Fibroblast of upper back skin (primary cell): ENCODE data around the gene SNRPA.
A peak's percentile ranks its signal among the peaks of the same experiment; 100 is the strongest.
"Not testable (repeated sequence)": the region's sequence is repeated elsewhere in the genome, so short reads cannot be mapped to it uniquely, and the experiment has no call there.

ENCODE experiments used
- DNase-seq: peaks from one replicate; pipeline ENCODE4 v3.0.0-alpha.2; 2013

SNRPA gene

GRCh38 chr19:40747536-40747935, 3.5 kb upstream of the SNRPA start:
- DNase-seq: no peak

- peak; percentile 100 for DNase-seq
These were observed 737 bp upstream of the SNRPA start, which contains the start of gene ACTMAP for GRCh38 chr19:40750058-40750873. Gene ACTMAP, minus strand, starts transcription at chr19:40750477. Its CDS starts 674 bp downstream, at chr19:40749803.

DNA sequence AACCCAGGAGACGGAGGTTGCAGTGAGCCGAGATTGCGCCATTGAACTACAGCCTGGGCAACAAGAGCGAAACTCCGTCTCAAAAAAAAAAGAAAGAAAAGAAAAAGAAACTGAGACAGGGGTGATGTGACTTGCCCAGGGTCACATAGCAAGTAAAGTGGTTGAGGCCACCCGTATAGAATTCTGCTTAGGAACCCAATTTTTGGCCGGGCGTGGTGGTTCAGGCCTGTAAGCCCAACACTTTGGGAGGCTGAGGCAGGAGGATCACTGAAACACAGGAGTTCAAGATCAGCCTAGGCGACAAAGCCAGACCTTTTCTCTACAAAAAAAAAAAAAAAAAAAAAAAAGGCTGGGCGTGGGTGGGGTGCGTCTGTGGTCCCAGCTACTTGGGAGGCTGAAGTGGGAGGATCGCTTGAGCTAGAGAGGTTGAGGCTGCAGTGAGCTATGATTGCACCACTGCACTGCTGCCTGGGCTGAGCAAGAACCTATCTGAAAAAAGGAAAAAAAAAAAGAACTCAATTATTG, 1.3 kb downstream of the SNRPA start:
- DNase-seq: no peak

DNA sequence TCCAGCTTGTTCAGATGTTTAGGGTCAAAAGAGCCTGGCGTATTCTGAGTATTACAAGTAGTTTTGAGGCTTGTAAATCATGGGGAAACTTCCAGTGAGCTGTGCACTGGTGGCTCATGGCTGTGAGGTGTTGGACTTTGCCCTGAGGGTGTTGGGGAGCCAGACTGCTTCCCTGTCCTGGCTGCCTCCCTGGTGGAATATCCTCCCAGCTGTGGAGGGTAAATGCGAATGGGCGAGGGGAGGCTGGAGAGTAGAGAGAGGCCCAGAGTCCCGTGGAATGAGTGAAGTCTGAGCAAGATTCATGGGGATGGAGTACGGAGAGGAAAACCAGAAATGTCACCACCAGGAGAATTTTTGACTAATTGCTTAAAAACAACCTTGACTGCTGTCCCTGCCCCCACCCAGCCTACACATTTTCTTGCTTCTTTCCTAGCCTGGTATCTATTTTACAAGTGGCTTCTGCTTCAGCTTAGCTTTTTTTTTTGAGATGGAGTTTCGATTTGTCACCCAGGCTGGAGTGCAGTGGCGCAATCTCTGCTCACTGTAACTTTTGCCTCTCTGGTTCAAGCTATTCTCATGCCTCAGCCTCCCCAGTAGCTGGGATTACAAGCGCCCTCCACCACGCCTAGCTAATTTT, 3.7 kb downstream of the SNRPA start:
- peak; percentile 39 for DNase-seq

- no peak for DNase-seq
These were observed 4.2 kb downstream of the SNRPA start for GRCh38 chr19:40755248-40755624.

DNA sequence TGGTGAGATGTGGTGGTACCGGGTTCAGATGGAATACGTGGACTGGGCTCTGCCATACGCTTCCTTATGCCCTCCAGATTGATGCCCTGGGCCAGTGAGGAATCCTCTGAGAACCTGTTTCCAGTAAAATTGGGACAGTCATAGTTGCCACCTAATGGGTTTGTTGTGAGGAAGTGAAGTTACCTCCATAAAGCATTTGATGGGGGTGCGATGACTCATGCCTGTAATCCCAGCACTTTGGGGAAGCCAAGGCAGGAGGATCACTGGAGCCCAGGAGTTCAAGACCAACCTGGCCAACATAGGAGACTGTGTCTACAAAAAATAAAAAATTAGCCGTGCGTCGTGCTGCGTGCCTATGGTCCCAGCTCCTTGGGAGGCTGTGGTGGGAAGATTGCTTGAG, 4.8 kb downstream of the SNRPA start:
- DNase-seq: no peak

- no peak for DNase-seq
These were observed 5.6 kb downstream of the SNRPA start for GRCh38 chr19:40756502-40757110.

DNA sequence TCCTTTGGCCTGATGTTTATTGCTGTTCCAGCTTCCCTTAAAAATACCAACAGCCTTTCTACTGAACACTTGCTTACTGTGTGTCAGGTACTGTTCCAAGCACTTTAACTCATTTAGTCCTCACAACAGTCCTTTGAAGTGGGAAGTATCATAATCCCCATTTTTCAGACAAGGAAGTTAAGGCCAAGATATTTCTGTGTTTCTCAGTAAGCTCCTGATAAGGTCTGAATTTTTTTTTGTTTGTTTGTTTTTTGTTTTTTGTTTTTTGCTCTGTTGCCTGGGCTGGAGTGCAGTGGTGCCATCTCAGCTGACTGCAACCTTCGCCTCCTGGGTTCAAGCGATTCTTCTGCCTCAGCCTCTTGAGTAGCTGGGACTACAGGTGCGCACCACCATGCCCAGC, 7.5 kb downstream of the SNRPA start:
- no peak for DNase-seq

DNA sequence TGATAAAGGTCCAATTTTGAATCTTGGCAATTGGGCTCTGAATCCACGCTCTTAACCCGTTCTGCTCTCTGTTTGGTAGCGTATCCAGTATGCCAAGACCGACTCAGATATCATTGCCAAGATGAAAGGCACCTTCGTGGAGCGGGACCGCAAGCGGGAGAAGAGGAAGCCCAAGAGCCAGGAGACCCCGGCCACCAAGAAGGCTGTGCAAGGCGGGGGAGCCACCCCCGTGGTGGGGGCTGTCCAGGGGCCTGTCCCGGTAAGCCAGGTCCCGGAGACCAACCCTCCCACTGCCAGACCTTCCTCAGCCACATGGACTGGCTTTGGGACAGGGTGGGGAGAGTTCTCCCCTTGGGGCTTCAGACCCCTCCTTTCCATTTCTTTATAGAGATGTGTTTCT, 8.3 kb downstream of the SNRPA start:
- no peak for DNase-seq

DNA sequence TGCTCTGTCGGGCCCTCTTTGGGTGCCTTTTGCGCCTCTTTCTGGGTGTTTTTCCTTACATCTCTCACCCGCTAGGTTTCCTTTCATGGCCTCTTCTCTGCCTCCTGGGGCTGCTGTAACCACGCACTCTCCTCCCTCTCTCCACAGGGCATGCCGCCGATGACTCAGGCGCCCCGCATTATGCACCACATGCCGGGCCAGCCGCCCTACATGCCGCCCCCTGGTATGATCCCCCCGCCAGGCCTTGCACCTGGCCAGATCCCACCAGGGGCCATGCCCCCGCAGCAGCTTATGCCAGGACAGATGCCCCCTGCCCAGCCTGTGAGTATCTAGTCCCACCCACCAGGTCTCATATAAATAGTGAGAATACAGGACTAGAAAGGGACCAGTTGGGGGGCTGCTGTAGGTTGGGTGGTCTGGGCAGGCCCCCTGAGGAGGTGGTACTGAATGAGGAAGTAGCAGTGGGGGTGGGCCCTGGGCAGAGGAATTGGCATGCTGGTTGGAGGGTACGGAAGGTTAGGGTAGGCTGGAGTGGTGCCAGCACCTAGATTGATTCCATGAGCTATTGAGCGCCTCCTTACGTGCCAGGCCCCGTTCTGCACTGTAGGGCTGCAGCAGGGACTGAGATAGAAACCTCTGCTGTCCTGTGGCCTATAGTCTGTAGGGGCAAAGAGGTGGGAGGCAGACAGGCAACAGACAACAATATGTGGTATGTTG, 11.9 kb downstream of the SNRPA start:
- no peak for DNase-seq

DNA sequence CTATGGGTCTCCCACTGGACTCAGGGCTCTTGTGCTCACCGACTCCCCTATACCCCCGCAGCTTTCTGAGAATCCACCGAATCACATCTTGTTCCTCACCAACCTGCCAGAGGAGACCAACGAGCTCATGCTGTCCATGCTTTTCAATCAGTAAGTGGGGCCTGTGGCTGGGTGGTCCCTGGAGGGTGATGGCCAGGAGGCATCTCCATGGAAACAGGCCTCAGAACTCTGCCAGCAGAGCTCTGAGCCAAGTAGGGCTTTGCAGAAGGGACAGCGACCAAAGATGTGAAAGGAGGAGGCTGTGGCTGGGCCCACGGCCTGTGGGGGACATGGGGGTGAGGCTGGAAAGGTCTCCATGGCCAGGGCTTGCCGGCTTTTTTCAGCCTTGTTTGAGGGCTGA, 12.5 kb downstream of the SNRPA start:
- no peak for DNase-seq

GRCh38 chr19:40763963-40764362, 13.0 kb downstream of the SNRPA start:
- no peak for DNase-seq

DNA sequence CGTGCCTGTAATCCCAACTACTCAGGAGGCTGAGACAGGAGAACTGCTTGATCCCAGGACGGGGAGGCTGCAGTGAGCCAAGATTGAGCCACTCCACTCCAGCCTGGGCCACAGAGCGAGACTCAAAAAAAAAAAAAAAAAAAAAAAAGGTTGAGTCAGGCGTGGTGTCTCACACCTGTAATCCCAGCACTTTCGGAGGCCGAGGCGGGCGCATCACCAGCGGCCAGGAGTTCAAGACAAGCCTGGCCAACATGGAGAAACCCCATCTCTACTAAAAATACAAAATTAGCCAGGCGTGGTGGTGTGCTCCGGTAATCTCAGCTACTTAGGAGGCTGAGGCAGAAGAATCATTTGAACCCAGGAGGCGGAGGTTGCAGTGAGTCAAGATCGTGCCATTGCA, 15.4 kb downstream of the SNRPA start:
- not testable (repeated sequence) for DNase-seq

DNA sequence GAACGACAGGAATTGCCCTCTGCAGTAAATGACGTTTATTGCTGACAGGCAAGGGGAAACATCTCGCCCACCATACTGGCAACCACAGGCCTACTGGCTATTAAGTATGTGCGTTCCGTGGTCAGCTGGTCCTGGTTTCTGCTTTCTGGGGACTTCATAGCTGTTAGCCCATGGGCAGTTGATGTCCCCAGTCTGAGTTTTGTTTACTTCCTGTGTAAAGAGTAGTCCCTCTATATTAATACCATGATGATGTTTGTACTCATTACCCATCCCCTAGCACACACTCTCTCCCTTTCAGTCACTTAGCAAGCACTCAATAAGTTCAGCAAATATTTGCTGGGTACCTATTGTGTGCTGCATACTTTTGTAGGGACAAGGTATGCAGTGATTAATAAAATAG, 17.9 kb downstream of the SNRPA start:
- no peak for DNase-seq

GRCh38 chr19:40771101-40771862, 20.3 kb downstream of the SNRPA start:
- DNase-seq: peak; percentile 8

- no peak for DNase-seq
These were observed 24.1 kb downstream of the SNRPA start, which contains the start of gene MIA for GRCh38 chr19:40774916-40775631. Gene MIA, plus strand, starts transcription at chr19:40775521. Its CDS starts 22 bp downstream, at chr19:40775543.

- DNase-seq: no peak
These were observed 24.6 kb downstream of the SNRPA start for GRCh38 chr19:40775632-40776022.

DNA sequence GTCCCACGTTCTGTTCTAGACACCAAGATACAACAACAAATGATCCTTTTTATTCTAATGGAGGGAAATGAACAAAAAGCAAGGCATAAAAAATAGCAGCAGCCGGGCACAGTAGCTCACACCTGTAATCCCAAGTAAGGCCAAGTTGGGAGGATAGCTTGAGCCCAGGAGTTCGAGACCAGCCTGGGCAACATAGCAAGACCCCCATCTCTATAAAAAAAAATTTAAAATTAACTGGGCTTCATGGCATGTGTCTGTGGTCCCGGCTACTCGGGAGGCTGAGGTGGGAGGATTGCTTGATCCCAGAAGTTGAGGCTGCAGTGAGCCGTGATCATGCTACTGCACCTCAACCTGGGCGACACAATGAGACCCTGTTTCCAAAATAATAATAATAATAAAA, 25.4 kb downstream of the SNRPA start:
- DNase-seq: no peak

GRCh38 chr19:40776932-40777644, 26.1 kb downstream of the SNRPA start:
- peak; percentile 92 for DNase-seq

DNA sequence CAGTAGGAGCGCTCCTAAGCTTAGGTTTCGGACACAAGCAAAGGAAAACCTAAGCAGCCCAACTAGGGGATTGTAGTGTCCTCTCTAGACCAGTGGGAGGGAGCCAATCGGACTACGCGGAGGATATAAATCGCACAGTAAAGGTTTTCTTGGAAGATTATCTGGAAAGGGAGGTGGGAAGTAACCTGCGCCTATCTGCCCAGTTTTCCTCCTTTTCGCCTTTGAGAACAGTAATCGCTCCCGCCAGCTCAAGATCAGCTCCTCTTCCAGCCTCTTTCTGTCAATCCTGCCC, 26.6 kb downstream of the SNRPA start:
- DNase-seq: no peak
